ENCODE measurements around the gene URM1.

Gene URM1

DNA sequence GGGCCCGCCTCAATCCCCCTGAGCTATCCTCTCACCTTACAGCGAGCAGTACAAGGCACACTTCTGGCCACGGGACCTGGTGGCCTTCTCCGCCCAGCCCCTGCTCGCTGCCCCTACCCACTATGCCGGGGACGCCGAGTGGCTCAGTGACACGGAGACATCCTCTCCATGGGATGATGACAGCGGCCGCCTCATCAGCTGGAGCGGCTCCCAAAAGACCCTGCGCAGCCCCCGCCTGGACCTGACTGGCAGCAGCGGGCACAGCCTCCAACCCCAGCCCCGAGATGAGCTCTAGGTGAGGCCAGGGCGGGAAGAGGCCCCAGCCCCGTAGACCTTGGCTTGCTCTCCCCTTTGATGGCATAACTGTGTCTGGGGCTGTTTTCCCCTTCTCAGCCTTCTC is 64.4 kb downstream of the URM1 start:
- DNase-seq, result no peak

DNA sequence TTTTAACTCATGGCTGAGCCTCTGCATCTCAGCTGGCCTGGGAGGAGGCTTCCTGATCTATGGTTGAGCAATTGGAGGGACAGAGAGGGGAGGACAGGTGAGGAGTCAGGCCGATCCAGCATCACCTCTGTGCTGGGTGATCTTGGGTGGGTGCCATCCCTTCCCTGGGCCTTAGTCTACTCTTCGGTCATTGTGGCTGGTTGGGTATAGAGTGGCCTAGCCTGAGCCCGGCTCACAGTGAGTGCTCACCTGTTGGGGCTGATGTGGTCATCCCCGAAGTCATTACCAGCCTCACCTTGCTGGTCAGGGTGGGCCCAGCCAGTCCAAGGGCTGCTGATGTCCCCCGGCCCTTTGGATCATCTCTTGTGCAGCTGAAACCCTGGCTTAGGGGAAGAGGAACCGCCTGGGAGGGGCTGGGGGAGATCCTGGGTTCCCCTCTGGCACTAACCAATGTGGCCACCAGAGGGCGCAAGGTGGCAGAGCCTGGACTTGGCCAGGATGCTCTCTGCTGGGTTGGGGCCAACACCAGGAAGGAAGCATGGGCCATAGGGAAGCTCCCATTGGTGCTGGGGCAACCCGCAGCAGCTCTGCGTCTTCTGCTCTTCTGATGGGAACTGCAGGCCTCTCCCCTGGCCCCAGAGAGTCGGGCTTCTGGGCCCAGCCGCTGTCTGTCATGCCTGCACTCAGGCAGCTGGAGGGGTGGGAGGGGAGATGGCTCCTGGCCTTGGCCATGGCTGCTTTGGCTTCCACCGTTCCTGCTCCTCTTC is 67.4 kb downstream of the URM1 start:
- DNase-seq, result peak; percentile 79

DNA sequence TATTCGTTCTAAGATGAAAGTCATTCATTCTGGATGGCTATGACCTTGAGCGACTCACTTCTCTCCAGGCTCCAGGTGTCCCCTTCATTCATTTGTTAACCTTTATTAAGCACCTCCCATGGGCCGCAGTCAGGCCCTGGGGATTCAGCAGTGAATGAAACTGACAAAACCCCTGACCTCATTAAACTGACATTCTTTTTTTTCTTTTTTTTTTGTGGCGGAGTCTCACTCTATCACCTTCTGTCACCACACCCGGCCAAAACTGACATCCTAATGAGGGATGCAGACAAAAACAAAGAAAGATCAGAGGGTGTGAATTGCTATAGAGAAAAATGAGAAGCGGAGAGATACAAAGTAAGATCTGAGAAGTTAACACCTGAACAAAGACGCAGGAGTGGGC is 68.1 kb downstream of the URM1 start:
- no peak for DNase-seq
